Smooth muscle cell (in vitro differentiated cells): Measurements from ENCODE around the gene CCN5. TPM values are rescaled to one million over a fixed set of nuclear protein-coding genes. Genes with fewer than 3 reads are reported as not detected.

Experiments
- DNase-seq: peaks from one replicate; lab custom pipeline; 2025; ENCODE audit not compliant: unreplicated experiment; lab: John Stamatoyannopoulos, UW
- H2AFZ ChIP-seq: fragments of 200-600 bp; sonication (generic); 2 replicates; pipeline ENCODE4 v1.6.0; 2016; ENCODE audit warnings: antibody characterized with exemption, low read depth, mild to moderate bottlenecking
- H3F3A ChIP-seq: fragments of 200-600 bp; sonication (generic); 2 replicates; pipeline ENCODE4 v1.6.0; 2017; ENCODE audit warnings: antibody characterized with exemption, low read depth
- H3K27ac ChIP-seq: fragments of 200-600 bp; sonication (generic); 2 replicates; pipeline ENCODE4 v1.5.1; 2016; ENCODE audit warnings: low read depth, mild to moderate bottlenecking
- H3K27me3 ChIP-seq: fragments of 200-600 bp; sonication (generic); 2 replicates; pipeline ENCODE4 v1.6.1; 2016; ENCODE audit warnings: low read depth, mild to moderate bottlenecking
- H3K36me3 ChIP-seq: fragments of 200-600 bp; sonication (generic); 2 replicates; pipeline ENCODE4 v1.5.1; 2016; ENCODE audit warnings: low read depth
- H3K4me1 ChIP-seq: fragments of 200-600 bp; sonication (generic); 2 replicates; pipeline ENCODE4 v1.5.1; 2016; ENCODE audit warnings: low read depth
- H3K4me2 ChIP-seq: fragments of 200-600 bp; sonication (generic); 2 replicates; pipeline ENCODE4 v1.6.0; 2016; ENCODE audit warnings: mild to moderate bottlenecking
- H3K4me3 ChIP-seq: fragments of 200-600 bp; sonication (generic); 2 replicates; pipeline ENCODE4 v1.5.1; 2016; ENCODE audit warnings: mild to moderate bottlenecking
- H3K79me2 ChIP-seq: fragments of 200-600 bp; sonication (generic); 2 replicates; pipeline ENCODE4 v1.6.0; 2016; ENCODE audit warnings: low read depth, mild to moderate bottlenecking
- H3K9ac ChIP-seq: fragments of 200-600 bp; sonication (generic); 2 replicates; pipeline ENCODE4 v1.6.0; 2016; ENCODE audit warnings: low read depth
- H3K9me3 ChIP-seq: fragments of 200-600 bp; sonication (generic); replicated peaks from 2 replicates; pipeline ENCODE4 v1.5.1; 2016; ENCODE audit warnings: low read depth
- H4K20me1 ChIP-seq: fragments of 200-600 bp; sonication (generic); 2 replicates; pipeline ENCODE4 v1.6.0; 2016; ENCODE audit warnings: low read depth
- WGBS: methylation state at CpG from one replicate; pipeline ENCODE4 v1.1.7; 2016; ENCODE audit warnings: low lambda C conversion rate; 5-methylcytosine and 5-hydroxymethylcytosine counted together
- polyA plus RNA-seq: library from polyadenylated mRNA; unstranded; fragments of >200 nt; fragmentation: Nextera tagmentation; extraction: Ambion mirVana; gene quantifications from 2 replicates; pipeline ENCODE4 v1.2.1, GENCODE V29; 2016
- total RNA-seq: library from RNA; depleted of rRNA; stranded (reverse); fragments of >200 nt; gene quantifications from 2 replicates; pipeline ENCODE4 v1.2.3, GENCODE V29; 2014
- TF ChIP-seq, protein P1 (sequence below): fragments of 200-600 bp; sonication (generic); IDR thresholded peaks from 2 replicates; pipeline ENCODE4 v1.5.1; 2017; ENCODE audit warnings: borderline replicate concordance, mild to moderate bottlenecking, antibody characterized with exemption; ENCODE audit not compliant: insufficient read depth, poor library complexity, severe bottlenecking

Gene CCN5
- total and polyA plus RNA-seq, 2 experiments from 2014 or later, result not detected

DNA sequence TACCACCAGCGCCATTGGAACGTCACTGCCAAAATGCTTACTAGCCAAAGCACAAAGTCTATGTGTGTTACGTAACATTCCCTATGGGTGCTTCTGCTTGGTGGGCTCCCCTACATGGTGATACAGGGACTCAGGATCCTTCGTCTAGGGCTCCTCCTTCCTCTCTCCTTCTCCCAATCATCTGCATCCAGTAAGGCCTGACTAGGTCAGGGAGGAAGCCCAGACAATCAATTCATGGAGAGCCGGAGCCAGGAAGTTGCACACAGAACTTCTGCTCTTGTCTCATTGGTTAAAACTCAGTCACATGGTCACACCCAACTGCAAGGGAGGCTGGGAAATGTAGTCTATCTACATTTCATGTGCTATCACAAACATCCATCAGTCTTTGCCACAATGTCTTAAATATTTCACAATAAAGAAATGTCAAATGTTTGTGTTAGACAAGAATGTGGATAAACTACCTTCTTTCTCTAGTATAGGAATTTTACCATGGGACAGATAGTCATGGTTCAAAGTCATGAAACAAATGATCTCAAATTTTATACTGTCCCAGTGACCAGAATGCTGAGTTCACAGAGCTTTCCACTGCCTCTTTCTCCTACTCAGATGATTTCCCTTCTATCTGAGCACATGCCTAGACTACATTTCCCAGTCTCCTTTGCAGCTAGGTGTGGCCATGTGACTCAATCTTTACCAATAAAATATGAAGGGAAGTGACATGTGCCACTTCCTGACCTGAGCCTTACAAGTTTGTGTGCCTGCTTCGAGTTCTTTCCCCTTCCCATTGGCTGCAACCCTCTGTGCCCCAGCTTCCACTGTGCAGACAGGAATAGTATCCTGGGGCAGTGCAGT is 21.2 kb downstream of the CCN5 start:
- Histone ChIP-seq H2AFZ (no peak overlapping the region), H3F3A (no peaks in the 10 kb centered on the region), H3K9ac (no peak overlapping the region), H3K79me2 (no peaks in the 10 kb centered on the region), H3K4me3 (no peak overlapping the region), H3K9me3 (no peaks in the 10 kb centered on the region), H3K4me1 (no peaks in the 10 kb centered on the region), H3K36me3 (no peaks in the 10 kb centered on the region), H3K27me3 (peaks cover 5% of the 10 kb centered on the region), H3K4me2 (no peak overlapping the region), H4K20me1 (no peaks in the 10 kb centered on the region), H3K27ac (no peak overlapping the region)
- 71% methylated on average over 6 of the region's 6 CpGs for WGBS
- DNase-seq, result no peak
- TF ChIP-seq, protein P1, sequence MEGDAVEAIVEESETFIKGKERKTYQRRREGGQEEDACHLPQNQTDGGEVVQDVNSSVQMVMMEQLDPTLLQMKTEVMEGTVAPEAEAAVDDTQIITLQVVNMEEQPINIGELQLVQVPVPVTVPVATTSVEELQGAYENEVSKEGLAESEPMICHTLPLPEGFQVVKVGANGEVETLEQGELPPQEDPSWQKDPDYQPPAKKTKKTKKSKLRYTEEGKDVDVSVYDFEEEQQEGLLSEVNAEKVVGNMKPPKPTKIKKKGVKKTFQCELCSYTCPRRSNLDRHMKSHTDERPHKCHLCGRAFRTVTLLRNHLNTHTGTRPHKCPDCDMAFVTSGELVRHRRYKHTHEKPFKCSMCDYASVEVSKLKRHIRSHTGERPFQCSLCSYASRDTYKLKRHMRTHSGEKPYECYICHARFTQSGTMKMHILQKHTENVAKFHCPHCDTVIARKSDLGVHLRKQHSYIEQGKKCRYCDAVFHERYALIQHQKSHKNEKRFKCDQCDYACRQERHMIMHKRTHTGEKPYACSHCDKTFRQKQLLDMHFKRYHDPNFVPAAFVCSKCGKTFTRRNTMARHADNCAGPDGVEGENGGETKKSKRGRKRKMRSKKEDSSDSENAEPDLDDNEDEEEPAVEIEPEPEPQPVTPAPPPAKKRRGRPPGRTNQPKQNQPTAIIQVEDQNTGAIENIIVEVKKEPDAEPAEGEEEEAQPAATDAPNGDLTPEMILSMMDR, result no peak

DNA sequence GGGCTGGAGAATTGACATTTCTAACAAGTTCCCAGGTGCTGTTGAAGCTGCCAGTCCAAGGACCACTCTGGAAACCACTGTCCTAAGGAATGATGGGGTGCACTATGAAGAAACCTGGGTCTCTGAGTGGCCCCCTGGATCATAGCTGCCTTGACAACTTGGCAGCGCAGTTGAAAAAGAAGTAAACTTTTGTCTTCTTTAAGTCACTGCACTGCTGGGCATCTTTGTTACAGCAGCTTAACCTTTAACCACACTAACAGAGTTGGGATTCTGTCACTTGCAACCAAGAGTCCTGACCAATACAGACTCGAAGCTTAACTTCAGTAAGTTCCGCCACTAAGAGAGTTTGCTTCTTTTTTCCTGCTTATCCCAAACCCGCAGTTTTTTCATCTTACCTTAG is 21.9 kb downstream of the CCN5 start:
- Histone ChIP-seq H3F3A (no peaks in the 10 kb centered on the region), H3K4me1 (no peaks in the 10 kb centered on the region), H3K9ac (no peak overlapping the region), H3K36me3 (no peaks in the 10 kb centered on the region), H3K4me3 (no peak overlapping the region), H4K20me1 (no peaks in the 10 kb centered on the region), H3K4me2 (no peak overlapping the region), H2AFZ (no peak overlapping the region), H3K27me3 (peaks cover 9% of the 10 kb centered on the region), H3K27ac (no peak overlapping the region), H3K79me2 (no peaks in the 10 kb centered on the region), H3K9me3 (no peaks in the 10 kb centered on the region)
- TF ChIP-seq, protein P1, result no peak
- no peak for DNase-seq
- WGBS, result over 99% methylated on average over 4 of the region's 4 CpGs

DNA sequence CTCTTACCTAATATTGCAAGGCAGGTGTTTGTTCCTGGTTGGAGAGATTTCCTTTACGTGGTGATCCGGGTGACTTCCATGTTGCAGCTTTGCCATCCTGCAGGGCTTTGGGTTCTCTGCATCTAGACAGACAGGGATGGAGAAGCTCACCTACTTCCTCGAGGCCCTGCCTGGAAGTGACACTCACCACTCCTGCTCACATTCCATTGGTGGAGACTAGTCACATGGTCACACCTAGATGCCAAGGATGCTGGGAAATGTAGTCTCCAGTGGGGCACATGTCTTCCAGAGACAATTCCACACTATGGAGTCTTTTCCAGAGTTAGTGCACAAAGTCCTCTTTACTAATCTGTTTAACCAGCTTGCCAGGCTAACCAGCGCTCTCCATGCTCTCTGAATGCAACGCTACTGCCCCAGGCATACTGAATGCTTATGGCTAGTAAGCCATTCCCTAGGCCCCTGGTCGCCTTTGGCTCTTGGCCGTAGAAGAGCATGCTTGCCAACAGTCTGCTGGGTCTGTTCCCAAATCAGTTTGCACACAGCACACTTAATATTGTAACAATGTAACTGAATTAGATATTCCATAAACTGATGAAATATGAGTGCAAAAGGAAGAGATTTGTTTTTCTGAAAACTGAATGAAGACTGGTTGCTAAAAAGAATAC is 23.8 kb downstream of the CCN5 start:
- H2AFZ ChIP-seq, result no peak overlapping the region
- DNase-seq, result no peak

More for the DNA sequence above, 23.8 kb downstream of the CCN5 start:
- Histone ChIP-seq H3K9ac (no peak overlapping the region), H3K9me3 (no peaks in the 10 kb centered on the region), H3K36me3 (no peaks in the 10 kb centered on the region), H3K27me3 (peaks cover 9% of the 10 kb centered on the region), H3K4me1 (no peaks in the 10 kb centered on the region), H3K4me3 (no peak overlapping the region), H3K79me2 (no peaks in the 10 kb centered on the region), H3K27ac (no peak overlapping the region), H3F3A (no peaks in the 10 kb centered on the region), H3K4me2 (no peak overlapping the region), H4K20me1 (no peaks in the 10 kb centered on the region)
- TF ChIP-seq, protein P1, result no peak
- WGBS, result 88% methylated on average over 7 of the region's 7 CpGs
